NCI-H748 (cell line): ENCODE data around the gene ETNK2.
A peak's percentile ranks its signal among the peaks of the same experiment; 100 is the strongest.

Experiments used
- DNase-seq: peaks from one replicate; lab custom pipeline; 2025; ENCODE audit not compliant: unreplicated experiment; lab: John Stamatoyannopoulos, UW

The ETNK2 gene

DNA sequence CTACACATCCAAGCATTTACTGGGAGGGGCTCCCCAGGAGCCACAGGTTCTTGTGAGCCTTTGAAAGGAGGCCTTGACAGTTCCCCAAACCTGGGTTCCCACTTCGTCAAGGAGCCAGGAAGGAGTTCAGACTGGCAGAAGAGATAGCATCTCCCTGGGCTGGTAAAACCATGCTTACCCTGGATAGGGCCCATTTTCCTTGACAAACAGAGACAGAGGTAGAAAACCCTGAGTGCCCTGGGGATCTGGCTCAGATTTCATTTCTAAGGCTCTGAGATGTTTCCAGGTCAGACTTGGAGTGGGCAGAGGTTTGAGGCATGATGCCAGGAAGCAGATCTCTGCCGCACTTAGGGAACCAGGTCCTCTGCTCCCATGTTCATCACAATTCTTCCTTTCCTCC, 2.7 kb downstream of the ETNK2 start:
- DNase-seq, result no peak

- DNase-seq, result no peak
Measured at GRCh38 chr1:204147406-204148383, 4.1 kb downstream of the ETNK2 start.

DNA sequence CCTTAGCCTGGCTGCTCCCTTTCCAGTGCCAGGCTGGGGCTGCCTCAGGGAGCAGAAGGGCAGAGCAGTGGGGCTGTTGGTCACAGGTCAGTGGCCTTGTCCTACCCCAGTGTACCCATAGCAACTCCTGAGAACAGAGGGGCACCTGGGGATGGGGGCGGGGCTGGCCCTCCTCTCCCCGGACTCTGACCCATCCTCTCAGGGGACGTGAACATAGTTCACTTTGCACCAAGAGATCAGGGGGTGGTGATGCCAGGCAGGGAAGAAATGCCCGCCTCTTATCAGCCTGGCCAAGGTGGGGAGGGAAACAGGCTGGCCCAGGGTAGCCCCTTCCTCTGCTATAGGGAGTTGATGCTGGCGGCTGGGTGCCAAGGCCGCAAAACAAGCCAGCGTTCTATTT, 4.9 kb downstream of the ETNK2 start:
- DNase-seq, result no peak

DNA sequence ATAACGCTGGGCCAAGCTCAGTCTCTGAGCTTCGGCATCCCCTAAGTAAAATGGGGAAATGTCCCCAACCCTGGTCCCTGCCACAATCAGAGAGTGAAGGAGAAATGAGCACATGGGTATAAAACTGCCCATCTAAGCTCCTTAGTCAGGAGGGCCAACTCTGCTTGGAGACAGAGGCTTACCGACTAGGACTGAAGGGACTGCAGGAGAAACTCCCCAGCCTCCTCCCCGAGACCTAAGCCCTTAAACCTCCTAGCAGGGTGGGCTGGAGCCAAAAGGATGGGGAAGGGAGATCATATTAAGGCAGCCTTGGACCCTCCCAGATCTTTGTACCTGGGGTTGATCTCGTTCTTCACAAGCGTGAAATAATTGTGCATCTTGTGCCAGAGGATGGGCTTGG, 5.5 kb downstream of the ETNK2 start:
- no peak for DNase-seq

DNA sequence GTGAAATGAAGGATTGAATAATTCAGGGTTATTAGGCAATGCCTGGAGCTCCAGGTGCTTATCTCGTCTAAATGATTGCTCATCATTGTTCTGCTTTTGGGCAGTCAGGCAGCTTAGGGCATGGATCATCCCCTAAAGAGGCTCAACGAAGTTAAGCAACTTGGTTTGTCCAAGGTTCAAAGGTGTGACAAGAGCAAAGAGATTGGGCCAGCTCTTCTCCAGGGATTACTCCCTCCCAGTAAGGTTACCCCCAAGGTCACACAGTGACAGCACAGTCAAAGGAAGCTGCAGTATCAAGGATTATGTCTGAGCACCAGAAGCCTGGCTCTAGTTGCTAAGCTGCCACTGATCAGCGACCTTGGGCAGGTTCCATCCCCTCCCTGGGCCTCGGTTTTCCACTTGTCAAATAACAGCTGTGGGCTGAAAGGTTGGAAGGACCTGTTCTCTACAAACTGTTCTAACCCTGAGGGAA, 6.8 kb downstream of the ETNK2 start:
- no peak for DNase-seq

DNA sequence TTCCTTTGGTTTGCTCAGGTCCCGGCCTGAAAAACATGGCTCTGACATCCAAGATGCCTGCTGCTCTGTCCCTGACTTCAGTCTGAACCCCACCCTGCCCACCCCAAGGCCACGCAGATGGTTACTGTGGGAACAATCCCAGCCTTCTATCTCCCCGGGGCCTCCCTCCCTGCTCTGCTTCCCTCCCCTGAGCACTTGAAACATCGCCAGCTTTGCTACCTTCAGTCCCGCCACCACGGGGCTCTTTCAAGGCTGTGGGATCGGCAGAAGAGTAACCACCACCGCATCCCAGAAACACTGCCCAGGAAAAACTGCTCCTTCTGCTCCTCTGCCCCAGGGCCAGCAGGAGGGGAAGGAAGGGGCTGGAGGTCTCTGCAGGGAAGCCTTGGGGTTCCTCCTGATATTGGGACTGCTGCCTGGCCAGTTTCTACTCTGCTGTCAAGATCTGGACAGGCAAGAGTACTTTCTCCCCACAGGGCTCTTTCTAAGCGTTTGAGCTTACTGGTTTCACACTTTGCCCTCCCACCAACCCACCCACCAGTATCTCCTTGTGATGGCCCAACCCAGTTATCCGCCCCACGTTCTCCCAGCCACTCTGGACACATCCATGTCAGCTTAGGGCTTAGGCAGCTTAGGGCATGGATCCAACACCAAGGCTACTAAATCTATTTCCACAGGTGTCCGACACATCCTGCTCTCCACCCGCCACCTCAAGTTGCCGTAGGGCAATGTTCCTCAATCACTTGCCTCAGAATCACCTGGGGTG, 8.4 kb downstream of the ETNK2 start:
- no peak for DNase-seq

GRCh38 chr1:204142032-204142974, 9.5 kb downstream of the ETNK2 start:
- no peak for DNase-seq

DNA sequence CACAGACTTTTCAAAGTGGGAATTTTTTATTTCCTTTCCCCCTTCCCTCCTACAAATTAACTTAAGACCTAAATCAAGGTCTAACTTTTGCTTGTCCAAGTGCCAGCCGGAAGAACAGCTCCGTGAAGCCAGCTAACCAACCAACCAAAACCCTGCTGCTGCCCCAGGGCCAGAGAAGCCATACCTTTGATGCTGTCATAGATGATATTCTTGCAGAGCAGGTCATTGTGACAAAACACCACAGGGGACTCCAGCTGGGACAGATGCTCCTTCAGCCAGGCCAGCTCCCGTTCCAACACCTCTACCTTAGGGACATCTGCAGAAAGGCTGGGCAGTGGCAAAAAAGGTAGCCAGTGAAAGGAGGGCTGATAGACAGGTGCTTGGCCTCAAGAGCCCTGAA, 10.7 kb downstream of the ETNK2 start:
- no peak for DNase-seq

DNA sequence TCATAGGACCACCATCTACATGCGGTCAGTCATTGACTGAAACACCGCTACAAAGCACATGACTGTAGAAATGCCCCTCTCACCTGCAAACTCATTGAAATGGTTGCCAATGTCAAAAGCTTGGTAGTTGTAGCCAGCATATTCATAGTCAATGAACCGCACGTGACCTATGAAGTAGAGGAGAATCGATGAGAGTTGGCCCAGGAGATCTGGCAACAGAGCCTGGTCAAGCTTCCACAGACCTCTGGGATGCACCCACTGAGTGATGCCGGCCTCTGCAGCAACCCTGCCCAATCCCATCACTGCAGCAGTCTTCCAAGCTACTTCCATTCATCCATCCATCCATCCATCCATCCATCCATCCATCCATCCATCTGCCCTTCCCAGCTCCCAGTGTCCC, 11.9 kb downstream of the ETNK2 start:
- DNase-seq, result no peak

- DNase-seq, result no peak
Measured at GRCh38 chr1:204139088-204139487, 12.8 kb downstream of the ETNK2 start.

DNA sequence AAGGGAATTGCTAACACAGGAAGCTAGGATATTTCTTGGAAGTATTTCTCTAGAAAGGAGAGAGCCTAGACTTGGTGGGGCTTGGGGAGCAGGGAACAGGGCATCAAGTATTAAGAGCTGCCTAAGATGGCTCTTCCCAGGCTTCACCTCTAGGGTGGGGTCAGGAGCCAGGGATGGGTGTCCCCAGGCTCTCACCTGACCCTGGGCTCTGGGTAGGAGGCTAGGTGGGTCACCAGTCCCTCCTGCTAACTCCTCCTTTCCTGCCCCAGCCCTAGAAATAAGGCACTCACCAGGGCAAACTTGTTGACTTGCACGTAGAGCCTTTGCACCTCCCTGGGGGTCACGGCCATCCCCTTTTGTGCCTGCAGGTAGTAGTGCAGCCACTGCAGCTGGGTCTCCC, 15.0 kb downstream of the ETNK2 start:
- DNase-seq, result no peak

DNA sequence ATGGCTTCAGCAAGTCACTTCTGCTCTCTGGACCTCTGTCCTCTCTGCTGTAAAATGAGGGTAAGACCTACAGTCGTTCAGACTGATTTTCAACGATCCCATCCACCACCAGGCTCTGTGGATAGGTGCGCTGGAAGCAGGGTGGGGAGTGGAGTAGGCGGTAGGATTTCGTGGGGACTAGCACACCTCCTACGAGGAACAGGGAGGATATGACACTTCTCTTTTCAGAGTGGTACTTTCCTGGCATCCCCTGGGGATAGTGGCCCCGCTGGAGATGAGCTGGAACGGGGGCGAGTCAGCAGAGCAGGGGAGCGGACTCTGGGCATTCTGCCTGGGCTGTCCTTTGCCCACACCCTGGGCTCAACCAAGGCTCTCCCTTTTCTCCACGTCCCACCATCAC, 17.7 kb downstream of the ETNK2 start:
- no peak for DNase-seq

- no peak for DNase-seq
Measured at GRCh38 chr1:204132718-204133117, 19.1 kb downstream of the ETNK2 start.

DNA sequence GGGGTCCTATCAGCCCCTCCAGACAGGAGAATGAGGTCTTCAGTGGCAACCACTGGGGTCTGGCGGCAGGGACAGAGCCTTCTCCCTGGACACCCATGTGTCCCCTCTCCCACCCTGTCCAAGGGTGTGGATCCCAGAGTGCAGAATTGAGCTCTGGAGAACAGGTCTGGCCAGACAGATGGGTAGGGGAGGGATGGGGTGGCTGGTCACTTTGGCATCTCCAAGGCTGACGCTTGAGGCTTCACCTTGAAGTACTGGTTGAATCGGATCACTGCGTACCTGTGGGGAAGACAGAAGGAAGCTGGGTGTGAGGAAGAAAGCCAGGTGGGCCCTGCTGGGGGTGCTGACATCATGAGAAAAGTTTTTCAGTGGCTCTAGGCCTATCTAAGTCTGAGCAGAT, 19.9 kb downstream of the ETNK2 start:
- no peak for DNase-seq

- no peak for DNase-seq
Measured at GRCh38 chr1:204130981-204131892, 20.6 kb downstream of the ETNK2 start.

GRCh38 chr1:204130178-204130577, 21.7 kb downstream of the ETNK2 start:
- DNase-seq, result peak; percentile 58

GRCh38 chr1:204128964-204129896, 22.6 kb downstream of the ETNK2 start:
- DNase-seq, result peak; percentile 57

DNA sequence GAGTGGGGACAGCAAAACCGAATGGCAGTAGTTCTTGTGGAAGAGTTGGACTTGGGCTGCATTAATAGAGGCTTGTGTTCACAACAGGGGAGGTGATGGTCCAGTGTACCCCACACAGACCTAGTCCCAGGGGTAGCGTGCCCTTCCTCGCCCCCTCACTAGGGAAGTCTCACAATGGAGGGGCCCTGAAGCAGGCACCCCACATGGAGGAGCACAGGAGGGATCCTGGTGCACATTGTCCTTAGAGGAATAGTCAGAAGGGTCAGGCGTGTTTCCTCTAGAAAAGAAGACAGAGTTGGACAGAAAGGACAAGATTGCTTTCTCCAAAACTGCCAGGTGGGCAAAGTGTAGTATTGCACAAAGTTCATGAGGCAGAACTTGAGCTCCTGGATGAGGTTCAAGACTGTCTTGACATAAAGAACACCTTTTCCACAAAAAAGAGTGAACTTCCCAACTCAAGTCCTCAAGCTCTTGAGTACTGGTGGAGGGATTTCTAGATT, 23.3 kb downstream of the ETNK2 start:
- DNase-seq, result peak; percentile 27
